HepG2 (cell line): ENCODE data around the gene INHBC. TPM values are rescaled to one million over a fixed set of nuclear protein-coding genes. Genes with fewer than 3 reads are reported as not detected.

ENCODE experiments used
- ATAC-seq: fragments of 200-7000 bp; cut with Tn5 transposase; 3 replicates; pipeline ENCODE4 v1.9.1; 2020; ENCODE audit warnings: mild to moderate bottlenecking, moderate library complexity
- BruUV-seq: library from RNA; stranded (reverse); fragments of 400-500 nt; replicated peaks from 2 replicates; lab custom pipeline; 2021; lab: Mats Ljungman, UMichigan
- CTCF ChIA-PET: fragments of 300-600 bp; formaldehyde crosslinking; extraction: SDS; loops from one replicate; lab custom pipeline; 2021; ENCODE audit warnings: low total read pairs, inconsistent platforms, low intra/inter-chr PET ratio; lab: Yijun Ruan, JAX
- POLR2A ChIA-PET: fragments of 350-600 bp; sonication (Branson Sonifier 250); formaldehyde crosslinking; loops from one replicate; lab custom pipeline; 2020; ENCODE audit warnings: antibody characterized with exemption, inconsistent platforms; lab: Yijun Ruan, JAX
- DNase-seq: peaks from one replicate; pipeline ENCODE4 v3.0.0-alpha.2; 2015; ENCODE audit warnings: low spot score
- FAIRE-seq: peaks from 3 replicates; lab custom pipeline; 2011; peaks lifted over from hg19 to GRCh38; lab: Jason Lieb, UNC
- H2AFZ ChIP-seq: one replicate; pipeline ENCODE4 v1.6.1; 2011; ENCODE audit warnings: low read length, inconsistent platforms
- H3K27ac ChIP-seq: fragments of 300-600 bp; 3 replicates; pipeline ENCODE4 v1.8.0; 2011; ENCODE audit warnings: mixed run types, mild to moderate bottlenecking, mixed read lengths, low read length, inconsistent platforms; ENCODE audit not compliant: insufficient read depth; ENCODE audit errors: extremely low read length
- H3K27me3 ChIP-seq, 2 experiments: fragments of 200-600 bp in 1 of 2; 2 replicates in 1 of 2; 3 replicates in 1 of 2; pipeline versions ENCODE4 v1.6.0 to v1.8.0; 2011; ENCODE audit warnings: low read length in 2 of 2, mild to moderate bottlenecking in 2 of 2, moderate library complexity in 2 of 2, inconsistent platforms in 1 of 2; ENCODE audit not compliant: insufficient read depth in 2 of 2, control insufficient read depth in 1 of 2
- H3K36me3 ChIP-seq, 2 experiments: fragments of 200-600 bp in 1 of 2; replicated peaks in 1 of 2; 2 replicates in 1 of 2; 3 replicates in 1 of 2; pipeline versions ENCODE4 v1.5.1 to v1.8.0; 2011; ENCODE audit warnings: low read length in 2 of 2, inconsistent platforms in 1 of 2; ENCODE audit not compliant: insufficient read depth in 2 of 2, control insufficient read depth in 1 of 2
- H3K4me1 ChIP-seq: 2 replicates; pipeline ENCODE4 v1.5.1; 2012; ENCODE audit warnings: low read length, inconsistent platforms; ENCODE audit not compliant: insufficient read depth
- H3K4me2 ChIP-seq: 2 replicates; pipeline ENCODE4 v1.6.0; 2011; ENCODE audit warnings: low read depth, low read length, inconsistent platforms
- H3K4me3 ChIP-seq, 3 experiments: fragments of 200-600 bp in 1 of 3; sonication (generic), shearing (Covaris generic) in 1 of 3; replicated peaks in 1 of 3; 2 replicates each; pipeline ENCODE4 v1.5.1; 2011 to 2016; ENCODE audit warnings: low read length in 3 of 3, inconsistent platforms in 2 of 3, low read depth in 2 of 3, mild to moderate bottlenecking in 2 of 3, control low read depth in 1 of 3, mixed read lengths in 1 of 3; ENCODE audit not compliant: insufficient read depth in 1 of 3
- H3K79me2 ChIP-seq: one replicate; pipeline ENCODE4 v1.6.1; 2011; ENCODE audit warnings: low read length, inconsistent platforms; ENCODE audit not compliant: insufficient read depth
- H3K9ac ChIP-seq: 2 replicates; pipeline ENCODE4 v1.6.0; 2011; ENCODE audit warnings: mild to moderate bottlenecking, low read depth, low read length, inconsistent platforms; ENCODE audit not compliant: insufficient read depth
- H3K9me3 ChIP-seq: 2 replicates; pipeline ENCODE4 v1.5.1; 2012; ENCODE audit warnings: mild to moderate bottlenecking, low read length
- H4K20me1 ChIP-seq: 2 replicates; pipeline ENCODE4 v1.6.0; 2011; ENCODE audit warnings: inconsistent platforms, mild to moderate bottlenecking, low read length, moderate library complexity; ENCODE audit not compliant: insufficient read depth
- E2F2 ChIP-seq: sonication (generic); formaldehyde crosslinking; IDR thresholded peaks from 2 replicates; pipeline ENCODE4 v1.4.0; 2020; ENCODE audit warnings: missing genetic modification reagents, borderline replicate concordance
- FOXP1 ChIP-seq, 2 experiments: fragments of 450-650 bp in 1 of 2; IDR thresholded peaks; 2 replicates each; pipeline ENCODE4 v1.6.1; 2017 to 2018; ENCODE audit warnings: antibody characterized with exemption in 1 of 2
- GLMP ChIP-seq: sonication (generic); formaldehyde crosslinking; IDR thresholded peaks from 2 replicates; pipeline ENCODE4 v1.9.0; 2021; ENCODE audit warnings: missing genetic modification reagents, mild to moderate bottlenecking, borderline replicate concordance
- HCFC1 ChIP-seq: fragments of 150-350 bp; IDR thresholded peaks from 2 replicates; pipeline ENCODE4 v1.6.1; 2014; ENCODE audit warnings: low read depth, low read length
- HNF4A ChIP-seq: sonication (generic); formaldehyde crosslinking; IDR thresholded peaks from 2 replicates; pipeline ENCODE4 v1.4.0; 2020; ENCODE audit warnings: missing genetic modification reagents
- NFE2L2 ChIP-seq: fragments of 150-350 bp; IDR thresholded peaks from 2 replicates; pipeline ENCODE4 v1.6.1; 2014; ENCODE audit warnings: low read length
- PAWR ChIP-seq: sonication (generic); formaldehyde crosslinking; IDR thresholded peaks from 2 replicates; pipeline ENCODE4 v1.4.0; 2020; ENCODE audit warnings: missing genetic modification reagents, mild to moderate bottlenecking, borderline replicate concordance
- RBAK ChIP-seq: sonication (generic); formaldehyde crosslinking; IDR thresholded peaks from 2 replicates; pipeline ENCODE4 v1.5.1; 2020; ENCODE audit warnings: mild to moderate bottlenecking, missing genetic modification reagents
- RXRA ChIP-seq: sonication (generic); formaldehyde crosslinking; IDR thresholded peaks from 2 replicates; pipeline ENCODE4 v1.5.1; 2020; ENCODE audit warnings: missing genetic modification reagents
- SCMH1 ChIP-seq: sonication (generic); formaldehyde crosslinking; IDR thresholded peaks from 2 replicates; pipeline ENCODE4 v1.9.0; 2021; ENCODE audit warnings: missing genetic modification reagents, mild to moderate bottlenecking, borderline replicate concordance
- SIX1 ChIP-seq: sonication (generic); formaldehyde crosslinking; IDR thresholded peaks from 2 replicates; pipeline ENCODE4 v1.4.0; 2020; ENCODE audit warnings: missing genetic modification reagents, borderline replicate concordance
- SSRP1 ChIP-seq: IDR thresholded peaks from 2 replicates; pipeline ENCODE4 v1.6.1; 2016; ENCODE audit warnings: control low read depth
- ZFAT ChIP-seq: sonication (generic); formaldehyde crosslinking; conservative IDR thresholded peaks from 2 replicates; pipeline ENCODE4 v1.8.1; 2023; ENCODE audit warnings: missing genetic modification reagents, inconsistent platforms
- ZFYVE20 ChIP-seq: sonication (generic); formaldehyde crosslinking; IDR thresholded peaks from 2 replicates; pipeline ENCODE4 v1.8.0; 2023; ENCODE audit warnings: low read depth, mild to moderate bottlenecking, moderate library complexity, missing genetic modification reagents, borderline replicate concordance
- ZNF441 ChIP-seq: sonication (generic); formaldehyde crosslinking; IDR thresholded peaks from 2 replicates; pipeline ENCODE4 v1.7.0; 2021; ENCODE audit warnings: missing genetic modification reagents, borderline replicate concordance
- ZNF660 ChIP-seq: sonication (generic); formaldehyde crosslinking; IDR thresholded peaks from 2 replicates; pipeline ENCODE4 v1.5.1; 2020; ENCODE audit warnings: mild to moderate bottlenecking, low read depth, missing genetic modification reagents, borderline replicate concordance
- WGBS: methylation state at CpG from one replicate; pipeline ENCODE4 v1.1.6; 2017; ENCODE audit warnings: low lambda C conversion rate; 5-methylcytosine and 5-hydroxymethylcytosine counted together
- in situ Hi-C: cut with HindIII; loops from 2 replicates; pipeline ENCODE4 v1.10.0; 2017; ENCODE audit warnings: low pct_unique_long_range_greater_than_20kb; ENCODE audit not compliant: extremely low pct_ligation_motif_present
- intact Hi-C: fragments of 100-400 bp; cut with micrococcal nuclease; formaldehyde crosslinking; loops from one replicate; pipeline ENCODE4 v1.10.0; 2022; ENCODE audit not compliant: unreplicated experiment
- polyA plus RNA-seq, 8 experiments: library from polyadenylated mRNA; depleted of rRNA in 3 of 8; stranded (reverse) in 7 of 8; unstranded in 1 of 8; fragments of >200 nt; fragmentation: Illumina TruSeq in 4 of 8; extraction: Trizol in 4 of 8; gene quantifications; 2 replicates each; pipeline versions ENCODE4 v1.2.1 to v1.2.3, GENCODE V29; 2011 to 2016; ENCODE audit warnings: low read depth in 4 of 8, missing spikeins in 1 of 8, mixed read lengths in 1 of 8; ENCODE audit not compliant: insufficient read depth in 1 of 8
- total RNA-seq, 5 experiments: library from RNA; depleted of rRNA; stranded (reverse); fragments of >200 nt; fragmentation: Illumina TruSeq; extraction: Trizol; gene quantifications; 2 replicates each; pipeline ENCODE4 v1.2.3, GENCODE V29; 2016; ENCODE audit warnings: low read depth in 1 of 5
- TF ChIP-seq, protein P1 (sequence below): IDR thresholded peaks from 2 replicates; pipeline ENCODE4 v1.6.1; 2016; ENCODE audit warnings: low read depth, missing genetic modification reagents, missing compliant biosample characterization
- TF ChIP-seq, protein P2 (sequence below): sonication (generic); formaldehyde crosslinking; IDR thresholded peaks from 2 replicates; pipeline ENCODE4 v1.5.1; 2020; ENCODE audit warnings: missing genetic modification reagents, mild to moderate bottlenecking, borderline replicate concordance

INHBC gene
- total and polyA plus RNA-seq, 2 of the 13 experiments (the other 11 are each of a cell fraction or from before 2014, with no cell fraction given): 1.8 to 13.8 TPM

DNA sequence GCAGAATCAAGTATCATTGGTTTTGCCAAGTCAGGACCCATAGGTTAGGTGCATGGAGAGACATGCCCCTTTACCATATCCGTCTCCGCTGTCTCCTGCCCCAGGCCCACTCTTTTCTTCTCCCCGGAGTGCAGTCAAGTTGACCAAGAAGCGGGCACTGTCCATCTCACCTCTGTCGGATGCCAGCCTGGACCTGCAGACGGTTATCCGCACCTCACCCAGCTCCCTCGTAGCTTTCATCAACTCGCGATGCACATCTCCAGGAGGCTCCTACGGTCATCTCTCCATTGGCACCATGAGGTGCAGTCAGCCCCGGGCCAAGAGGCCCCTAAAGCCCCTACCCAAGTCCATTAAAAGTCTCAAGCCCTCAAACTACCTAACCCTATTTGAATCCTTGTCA is 30.0 kb downstream of the INHBC start:
- peaks cover 0 to 45% of the 10 kb centered on the region in 2 experiments; a peak in 3 of 5 replicates for H3K27me3 ChIP-seq
- no peaks in the 10 kb centered on the region for H3K36me3 ChIP-seq
- H3K4me3 ChIP-seq: no peak overlapping the region
- in situ Hi-C loops: no loop called here
- peaks cover 39% of the 10 kb centered on the region for H3K4me1 ChIP-seq
- H4K20me1 ChIP-seq: no peaks in the 10 kb centered on the region
- no peaks in the 10 kb centered on the region for H3K9me3 ChIP-seq
- H3K27ac ChIP-seq: no peak overlapping the region
- ATAC-seq (no peak), FAIRE-seq (no peak)
- H3K9ac ChIP-seq: no peak overlapping the region
- no peaks in the 10 kb centered on the region for H3K79me2 ChIP-seq
- BruUV-seq: no TSS peak
- 71% methylated on average over 12 of the region's 12 CpGs for WGBS
- POLR2A ChIA-PET: no interaction called here
- intact Hi-C loops: no loop called here
- CTCF ChIA-PET: no interaction called here
- TF ChIP-seq E2F2 (CRISPR knock-in tag): no peak
- no peak for TF ChIP-seq HNF4A (CRISPR knock-in tag)
- no peak for TF ChIP-seq HCFC1
- TF ChIP-seq, protein P1, sequence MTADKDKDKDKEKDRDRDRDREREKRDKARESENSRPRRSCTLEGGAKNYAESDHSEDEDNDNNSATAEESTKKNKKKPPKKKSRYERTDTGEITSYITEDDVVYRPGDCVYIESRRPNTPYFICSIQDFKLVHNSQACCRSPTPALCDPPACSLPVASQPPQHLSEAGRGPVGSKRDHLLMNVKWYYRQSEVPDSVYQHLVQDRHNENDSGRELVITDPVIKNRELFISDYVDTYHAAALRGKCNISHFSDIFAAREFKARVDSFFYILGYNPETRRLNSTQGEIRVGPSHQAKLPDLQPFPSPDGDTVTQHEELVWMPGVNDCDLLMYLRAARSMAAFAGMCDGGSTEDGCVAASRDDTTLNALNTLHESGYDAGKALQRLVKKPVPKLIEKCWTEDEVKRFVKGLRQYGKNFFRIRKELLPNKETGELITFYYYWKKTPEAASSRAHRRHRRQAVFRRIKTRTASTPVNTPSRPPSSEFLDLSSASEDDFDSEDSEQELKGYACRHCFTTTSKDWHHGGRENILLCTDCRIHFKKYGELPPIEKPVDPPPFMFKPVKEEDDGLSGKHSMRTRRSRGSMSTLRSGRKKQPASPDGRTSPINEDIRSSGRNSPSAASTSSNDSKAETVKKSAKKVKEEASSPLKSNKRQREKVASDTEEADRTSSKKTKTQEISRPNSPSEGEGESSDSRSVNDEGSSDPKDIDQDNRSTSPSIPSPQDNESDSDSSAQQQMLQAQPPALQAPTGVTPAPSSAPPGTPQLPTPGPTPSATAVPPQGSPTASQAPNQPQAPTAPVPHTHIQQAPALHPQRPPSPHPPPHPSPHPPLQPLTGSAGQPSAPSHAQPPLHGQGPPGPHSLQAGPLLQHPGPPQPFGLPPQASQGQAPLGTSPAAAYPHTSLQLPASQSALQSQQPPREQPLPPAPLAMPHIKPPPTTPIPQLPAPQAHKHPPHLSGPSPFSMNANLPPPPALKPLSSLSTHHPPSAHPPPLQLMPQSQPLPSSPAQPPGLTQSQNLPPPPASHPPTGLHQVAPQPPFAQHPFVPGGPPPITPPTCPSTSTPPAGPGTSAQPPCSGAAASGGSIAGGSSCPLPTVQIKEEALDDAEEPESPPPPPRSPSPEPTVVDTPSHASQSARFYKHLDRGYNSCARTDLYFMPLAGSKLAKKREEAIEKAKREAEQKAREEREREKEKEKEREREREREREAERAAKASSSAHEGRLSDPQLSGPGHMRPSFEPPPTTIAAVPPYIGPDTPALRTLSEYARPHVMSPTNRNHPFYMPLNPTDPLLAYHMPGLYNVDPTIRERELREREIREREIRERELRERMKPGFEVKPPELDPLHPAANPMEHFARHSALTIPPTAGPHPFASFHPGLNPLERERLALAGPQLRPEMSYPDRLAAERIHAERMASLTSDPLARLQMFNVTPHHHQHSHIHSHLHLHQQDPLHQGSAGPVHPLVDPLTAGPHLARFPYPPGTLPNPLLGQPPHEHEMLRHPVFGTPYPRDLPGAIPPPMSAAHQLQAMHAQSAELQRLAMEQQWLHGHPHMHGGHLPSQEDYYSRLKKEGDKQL (CRISPR knock-in tag): no peak
- no peak for TF ChIP-seq ZFYVE20 (CRISPR knock-in tag)
- no peak for TF ChIP-seq SCMH1 (CRISPR knock-in tag)
- no peak for TF ChIP-seq SSRP1
- TF ChIP-seq ZNF441: no peak
- TF ChIP-seq RBAK (CRISPR knock-in tag): no peak
- TF ChIP-seq NFE2L2: no peak
- TF ChIP-seq GLMP (CRISPR knock-in tag): no peak
- no peak for TF ChIP-seq ZNF660 (CRISPR knock-in tag)
- TF ChIP-seq ZFAT: no peak
- no peak for TF ChIP-seq RXRA (CRISPR knock-in tag)
- no peak for TF ChIP-seq PAWR (CRISPR knock-in tag)
- no peak for TF ChIP-seq SIX1
- no peak for TF ChIP-seq FOXP1 (IDR thresholded peaks at IDR 0.05)
- TF ChIP-seq FOXP1 (CRISPR knock-in tag; IDR thresholded peaks at IDR 0.05): no peak
- TF ChIP-seq, protein P2, sequence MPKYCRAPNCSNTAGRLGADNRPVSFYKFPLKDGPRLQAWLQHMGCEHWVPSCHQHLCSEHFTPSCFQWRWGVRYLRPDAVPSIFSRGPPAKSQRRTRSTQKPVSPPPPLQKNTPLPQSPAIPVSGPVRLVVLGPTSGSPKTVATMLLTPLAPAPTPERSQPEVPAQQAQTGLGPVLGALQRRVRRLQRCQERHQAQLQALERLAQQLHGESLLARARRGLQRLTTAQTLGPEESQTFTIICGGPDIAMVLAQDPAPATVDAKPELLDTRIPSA (CRISPR knock-in tag): no peak
- TF ChIP-seq, all 625 proteins: peak for 0
- no peak overlapping the region for H3K4me2 ChIP-seq
- H2AFZ ChIP-seq: no peak overlapping the region
- no peak for DNase-seq
